Upper lobe of left lung (tissue), 6 donors: ENCODE results near the gene RBBP8NL. TPM values are rescaled to one million over a fixed set of nuclear protein-coding genes. Genes with fewer than 3 reads are reported as not detected.

Experiments
- ATAC-seq, 2 donors: fragments of 200-7000 bp; cut with Tn5 transposase; one replicate each; pipeline ENCODE4 v1.9.1; 2022; ENCODE audit warnings: mild to moderate bottlenecking in 2 of 2, moderate library complexity in 2 of 2; ENCODE audit not compliant: low FRiP score in 2 of 2
- DNase-seq, 2 donors: peaks; one replicate each; pipeline ENCODE4 v3.0.0-alpha.2; 2019 to 2020
- H3K27ac ChIP-seq, 4 donors: fragments of 200-600 bp; sonication (generic); one replicate each; pipeline ENCODE4 v1.5.1; 2016 to 2019
- H3K27me3 ChIP-seq, 4 donors: fragments of 200-600 bp; sonication (generic); one replicate each; pipeline ENCODE4 v1.5.1; 2017 to 2019
- H3K36me3 ChIP-seq, 4 donors: fragments of 200-600 bp; sonication (generic); one replicate each; pipeline ENCODE4 v1.5.1; 2016 to 2019
- H3K4me1 ChIP-seq, 4 donors: fragments of 200-600 bp; sonication (generic); one replicate each; pipeline ENCODE4 v1.5.1; 2018 to 2019
- H3K4me3 ChIP-seq, 4 donors: fragments of 200-600 bp; sonication (generic); one replicate each; pipeline ENCODE4 v1.5.1; 2017 to 2019; ENCODE audit warnings: mild to moderate bottlenecking in 2 of 4, moderate library complexity in 1 of 4
- H3K9me3 ChIP-seq, 4 donors: fragments of 200-600 bp; sonication (generic); one replicate each; pipeline ENCODE4 v1.5.1; 2018 to 2019
- CTCF ChIP-seq, 6 experiments: fragments of 450-650 bp in 4 of 6; fragments of 200-600 bp in 2 of 6; sonication (generic) in 2 of 6; IDR thresholded peaks; one replicate each; pipeline ENCODE4 v1.5.1; 2016 to 2019; ENCODE audit warnings: antibody characterized with exemption in 6 of 6
- EP300 ChIP-seq, 4 donors: sonication (generic); formaldehyde crosslinking; IDR thresholded peaks; one replicate each; pipeline ENCODE4 v1.5.1; 2017; ENCODE audit warnings: antibody characterized with exemption in 4 of 4, control low read depth in 2 of 4
- POLR2A ChIP-seq, 4 donors: fragments of 450-650 bp; IDR thresholded peaks; one replicate each; pipeline ENCODE4 v1.5.1; 2016 to 2017; ENCODE audit warnings: antibody characterized with exemption in 4 of 4, mild to moderate bottlenecking in 2 of 4
- POLR2AphosphoS5 ChIP-seq, 2 donors: sonication (generic); formaldehyde crosslinking; IDR thresholded peaks; one replicate each; pipeline ENCODE4 v1.5.1; 2017; ENCODE audit warnings: antibody characterized with exemption in 2 of 2
- WGBS, 2 donors: methylation state at CpG; one replicate each; pipeline ENCODE4 v1.1.5; 2017 to 2018; 5-methylcytosine and 5-hydroxymethylcytosine counted together
- total RNA-seq, 6 donors: library from RNA; depleted of rRNA in 4 of 6; stranded (reverse); fragments of >200 nt in 4 of 6; gene quantifications; one replicate each; pipeline versions ENCODE4 v1.1.0 to v1.2.1, GENCODE V29; 2016 to 2021
- donor health status: DM: no; HTN: no; CAD: no; lungs with moderate emphysema.
- donor health status: DM: no; HTN: yes; CAD: no; lungs with severe emphysema.

RBBP8NL gene
- total RNA-seq, 6 donors from 2014 or later: 0.51 to 6.3 (median 1.9) TPM; not detected in 1

- H3K36me3 ChIP-seq: no peaks in the 10 kb centered on the region
- DNase-seq (peak in 1 of 2 donors; percentile 66), ATAC-seq (no peak)
- H3K4me3 ChIP-seq: peak overlapping the region in 3 of 4 donors; percentile 61 to 94 (median 89)
- TF ChIP-seq EP300 (IDR thresholded peaks at IDR 0.05): no peak
- TF ChIP-seq POLR2AphosphoS5 (IDR thresholded peaks at IDR 0.05): no peak
- WGBS, 2 donors: 15 to 25% methylated on average over 8 to 15 of the region's 15 CpGs
- no peaks in the 10 kb centered on the region for H3K9me3 ChIP-seq
- peak overlapping the region; percentile 92 to 98 (median 95) for H3K27ac ChIP-seq
- peaks cover 0 to 29% (median 2%) of the 10 kb centered on the region in 4 donors for H3K27me3 ChIP-seq
- H3K4me1 ChIP-seq: peaks cover 50 to 79% (median 68%) of the 10 kb centered on the region in 4 donors
These were observed 58.9 kb downstream of the RBBP8NL start for GRCh38 chr20:62368392-62368975.

DNA sequence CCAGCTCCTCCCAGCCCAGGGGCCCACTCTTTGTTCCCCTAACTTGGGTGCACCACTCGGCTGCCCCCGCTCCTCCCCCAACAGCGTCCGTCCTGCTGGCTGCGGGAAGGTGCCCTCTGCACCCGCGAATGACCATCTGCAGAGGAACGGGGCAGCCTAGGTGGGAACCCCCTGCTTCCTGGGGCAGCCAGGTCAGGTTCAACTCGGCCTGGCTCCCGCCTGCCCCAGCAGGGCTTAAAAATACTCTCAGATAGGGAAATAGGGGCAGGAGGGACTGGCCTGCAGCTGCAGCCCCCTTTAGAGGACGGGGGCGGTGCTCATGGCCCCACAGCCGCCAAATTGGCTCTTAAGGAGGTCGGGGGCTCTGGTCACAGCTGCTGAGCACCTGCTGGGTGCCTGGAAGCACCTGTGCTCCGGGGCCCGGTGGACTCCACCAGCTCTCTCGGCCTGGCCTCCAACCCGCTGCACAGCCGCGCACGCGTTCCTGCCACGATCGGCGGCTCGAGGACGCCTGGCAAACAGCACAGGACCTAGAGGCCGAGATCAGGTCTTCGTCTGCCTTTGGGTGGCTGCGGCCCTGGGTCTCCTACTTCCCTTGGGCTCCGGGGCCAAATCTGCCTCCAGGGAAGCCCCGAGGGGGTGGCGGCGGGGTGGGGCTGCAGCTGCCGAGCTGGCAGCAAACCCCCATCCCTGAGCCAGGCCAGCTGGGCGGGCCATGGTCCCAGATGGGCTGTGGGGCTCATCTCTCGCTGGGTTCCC lies 59.5 kb downstream of the RBBP8NL start:
- Histone ChIP-seq H3K4me1 (peaks cover 57 to 86% (median 75%) of the 10 kb centered on the region in 4 donors), H3K27me3 (peaks cover 0 to 29% (median 2%) of the 10 kb centered on the region in 4 donors), H3K4me3 (peak overlapping the region; percentile 15 to 94 (median 75)), H3K27ac (peak overlapping the region; percentile 92 to 98 (median 95)), H3K36me3 (no peaks in the 10 kb centered on the region), H3K9me3 (no peaks in the 10 kb centered on the region)
- DNase-seq (peak in 1 of 2 donors; percentile 89), ATAC-seq (no peak)
- TF ChIP-seq EP300 (IDR thresholded peaks at IDR 0.05) (no peak), POLR2AphosphoS5 (IDR thresholded peaks at IDR 0.05) (no peak), POLR2A (IDR thresholded peaks at IDR 0.05) (no peak), CTCF (IDR thresholded peaks at IDR 0.05) (no peak)
- WGBS, 2 donors: 0 to 10% methylated on average over 7 to 21 of the region's 37 CpGs

DNA sequence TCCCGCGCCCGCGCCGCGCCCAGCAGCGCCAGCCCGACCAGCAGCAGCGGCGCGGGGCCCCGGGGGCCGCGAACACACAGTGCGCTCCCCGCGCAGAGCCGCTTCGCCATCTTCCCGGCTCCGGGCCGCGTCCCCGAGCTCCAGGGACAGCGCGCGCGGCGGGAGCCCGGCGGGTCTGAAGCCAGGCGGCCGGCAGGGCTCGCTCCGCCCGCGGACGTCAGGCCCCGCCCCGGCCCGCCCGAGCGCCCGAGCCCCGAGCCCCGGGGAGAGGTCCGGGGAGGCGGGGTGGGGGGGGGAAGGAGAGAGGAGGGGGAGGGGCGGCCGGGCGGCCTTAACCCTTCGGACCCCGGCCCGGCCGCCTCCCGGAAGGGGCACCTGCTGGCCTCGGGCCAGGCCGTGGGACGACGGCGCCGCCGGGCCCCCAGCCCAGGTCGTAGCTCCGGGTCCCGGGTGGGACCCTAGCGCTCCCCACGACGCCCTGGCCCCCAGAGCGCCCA lies 60.2 kb downstream of the RBBP8NL start, which contains the start of gene LAMA5:
Gene LAMA5, minus strand, starts transcription at position 177 of the 497 bp plus-strand sequence. Its CDS starts 67 bp downstream, at position 110.
- Histone ChIP-seq H3K4me1 (peaks cover 62 to 92% (median 81%) of the 10 kb centered on the region in 4 donors), H3K27me3 (peaks cover 0 to 29% (median 2%) of the 10 kb centered on the region in 4 donors), H3K36me3 (peaks cover 0 to 3% (median 0%) of the 10 kb centered on the region in 4 donors), H3K9me3 (no peaks in the 10 kb centered on the region), H3K27ac (peak within 1 kb of the TSS; percentile 92 to 98 (median 95)), H3K4me3 (peak within 1 kb of the TSS; percentile 61 to 94 (median 90))
- WGBS, 2 donors: 0 to 2% methylated on average over 7 to 11 of the region's 70 CpGs
- ATAC-seq (peak in 1 of 2 donors; percentile 46), DNase-seq (peak; percentile 66 to 93)
- peak in 1 of 2 donors; percentile 27 for TF ChIP-seq POLR2AphosphoS5 (IDR thresholded peaks at IDR 0.05)
- no peak for TF ChIP-seq CTCF (IDR thresholded peaks at IDR 0.05)
- peak in 3 of 4 donors; percentile 16 to 79 (median 71) for TF ChIP-seq POLR2A (IDR thresholded peaks at IDR 0.05)
- no peak for TF ChIP-seq EP300 (IDR thresholded peaks at IDR 0.05)

DNA sequence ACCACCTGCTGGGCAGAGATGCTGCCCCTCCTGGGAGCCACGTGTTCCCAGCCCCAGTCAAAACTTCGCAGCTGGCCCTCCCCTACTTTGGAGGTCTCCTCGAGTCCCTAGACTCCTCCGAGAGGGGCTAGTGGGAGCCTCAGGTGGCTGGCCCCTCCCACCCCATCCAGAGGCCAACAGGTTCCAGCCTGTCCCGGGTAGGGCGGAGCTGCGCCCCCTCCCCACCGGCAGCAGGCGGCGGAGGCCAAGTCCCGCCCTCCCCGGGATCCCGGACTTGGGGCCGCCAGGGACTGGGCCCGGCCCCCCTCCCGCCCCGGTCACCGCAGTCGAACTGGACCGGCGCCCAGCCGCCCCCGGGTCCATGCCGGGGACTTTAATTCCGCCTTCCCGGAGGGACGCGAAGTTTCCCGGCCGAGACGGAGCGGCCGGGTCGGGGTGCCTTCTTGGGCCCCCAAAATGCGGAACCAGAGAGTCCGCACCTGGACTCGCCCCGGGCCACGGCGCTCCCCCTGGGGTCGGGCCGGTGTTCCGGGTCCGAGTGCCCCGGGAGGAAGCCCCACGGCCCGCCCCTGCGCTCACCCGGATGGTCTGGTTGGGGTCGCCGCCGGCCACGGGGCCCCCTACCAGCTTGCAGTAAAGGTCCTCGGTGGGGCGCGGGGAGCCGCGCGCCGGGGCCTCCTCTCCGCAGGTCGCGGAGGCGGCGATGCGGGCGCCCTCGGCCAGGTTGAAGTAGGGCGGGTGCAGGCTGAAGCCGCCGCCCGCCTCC lies 60.8 kb downstream of the RBBP8NL start:
- Histone ChIP-seq H3K27ac (peak overlapping the region; percentile 92 to 98 (median 95)), H3K4me3 (peak overlapping the region; percentile 61 to 94 (median 90)), H3K9me3 (no peaks in the 10 kb centered on the region), H3K27me3 (peaks cover 0 to 29% (median 2%) of the 10 kb centered on the region in 4 donors), H3K36me3 (peaks cover 0 to 9% (median 0%) of the 10 kb centered on the region in 4 donors), H3K4me1 (peaks cover 68 to 98% (median 88%) of the 10 kb centered on the region in 4 donors)
- WGBS, 2 donors: 1% methylated on average over 24 of the region's 72 CpGs; no CpG with 5 or more reads in 1 of the 2 donors
- DNase-seq (peak; percentile 85 to 89), ATAC-seq (peak; percentile 0 to 3)
- TF ChIP-seq EP300 (IDR thresholded peaks at IDR 0.05) (no peak), CTCF (IDR thresholded peaks at IDR 0.05) (no peak), POLR2A (IDR thresholded peaks at IDR 0.05) (no peak), POLR2AphosphoS5 (IDR thresholded peaks at IDR 0.05) (no peak)
